K562 (cell line): ENCODE data around the gene SORCS2. TPM values are rescaled to one million over a fixed set of nuclear protein-coding genes. Genes with fewer than 3 reads are reported as not detected.

Source experiments
- ATAC-seq: fragments of 200-7000 bp; cut with Tn5 transposase; 3 replicates; pipeline ENCODE4 v1.9.1; 2020; ENCODE audit warnings: moderate library complexity
- BruUV-seq: library from RNA; stranded (reverse); fragments of 400-500 nt; replicated peaks from 2 replicates; lab custom pipeline; 2021; lab: Mats Ljungman, UMichigan
- CTCF ChIA-PET: fragments of 300-600 bp; formaldehyde crosslinking; extraction: SDS; loops from one replicate; lab custom pipeline; 2021; ENCODE audit warnings: low intra/inter-chr PET ratio; lab: Yijun Ruan, JAX
- POLR2A ChIA-PET: fragments of 300-600, 350-650 bp; sonication (Branson Sonifier 250); formaldehyde crosslinking; extraction: SDS; loops from one replicate; lab custom pipeline; 2021; ENCODE audit warnings: antibody characterized with exemption, inconsistent platforms; lab: Yijun Ruan, JAX
- DNase-seq, 4 experiments: peaks; one replicate each; pipeline versions ENCODE4 v3.0.0 to v3.0.0-alpha.2; 2011 to 2018; ENCODE audit warnings: low spot score in 3 of 4, mixed read lengths in 3 of 4; ENCODE audit errors: extremely low read depth in 1 of 4
- FAIRE-seq: peaks from 2 replicates; lab custom pipeline; 2011; peaks lifted over from hg19 to GRCh38; lab: Jason Lieb, UNC
- H2AFZ ChIP-seq: 2 replicates; pipeline ENCODE4 v1.6.0; 2011; ENCODE audit warnings: low read depth, low read length, control low read depth, inconsistent platforms
- H3K27ac ChIP-seq: fragments of 200-600 bp; 3 replicates; pipeline ENCODE4 v1.8.0; 2011; ENCODE audit warnings: low read depth, mild to moderate bottlenecking, control low read depth, inconsistent platforms, low read length, moderate library complexity, mixed read lengths; ENCODE audit errors: extremely low read depth
- H3K27me3 ChIP-seq, 2 experiments: fragments of 300-600 bp in 1 of 2; 2 replicates in 1 of 2; 3 replicates in 1 of 2; pipeline versions ENCODE4 v1.6.0 to v1.8.0; 2011; ENCODE audit warnings: inconsistent platforms in 2 of 2, low read length in 2 of 2, mild to moderate bottlenecking in 1 of 2, mixed read lengths in 1 of 2, moderate library complexity in 1 of 2; ENCODE audit not compliant: control insufficient read depth in 2 of 2, insufficient read depth in 2 of 2
- H3K36me3 ChIP-seq: fragments of 300-600 bp; 3 replicates; pipeline ENCODE4 v1.8.0; 2011; ENCODE audit warnings: mild to moderate bottlenecking, low read length, inconsistent platforms; ENCODE audit not compliant: control insufficient read depth, insufficient read depth
- H3K4me1 ChIP-seq, 2 experiments: fragments of 200-600 bp in 1 of 2; replicated peaks in 1 of 2; 2 replicates in 1 of 2; 3 replicates in 1 of 2; pipeline versions ENCODE4 v1.5.1 to v1.8.0; 2011; ENCODE audit warnings: inconsistent platforms in 2 of 2, low read length in 2 of 2, mild to moderate bottlenecking in 1 of 2, mixed read lengths in 1 of 2, moderate library complexity in 1 of 2; ENCODE audit not compliant: control insufficient read depth in 2 of 2, insufficient read depth in 2 of 2
- H3K4me2 ChIP-seq: 2 replicates; pipeline ENCODE4 v1.6.1; 2011; ENCODE audit warnings: low read length, control low read depth, inconsistent platforms, mixed read lengths; ENCODE audit not compliant: insufficient read depth
- H3K4me3 ChIP-seq: fragments of 200-600 bp; sonication (generic), shearing (Covaris generic); 2 replicates; pipeline ENCODE4 v1.5.1; 2016; ENCODE audit warnings: control low read depth, inconsistent platforms
- H3K79me2 ChIP-seq: fragments of 200-600 bp; 3 replicates; pipeline ENCODE4 v1.8.0; 2011; ENCODE audit warnings: low read length, inconsistent platforms; ENCODE audit not compliant: control insufficient read depth, insufficient read depth
- H3K9ac ChIP-seq, 2 experiments: 2 replicates each; pipeline versions ENCODE4 v1.6.0 to v1.6.1; 2011; ENCODE audit warnings: low read depth in 2 of 2, low read length in 2 of 2, control low read depth in 1 of 2, inconsistent platforms in 1 of 2, mild to moderate bottlenecking in 1 of 2, mixed read lengths in 1 of 2; ENCODE audit not compliant: insufficient read depth in 1 of 2
- H3K9me1 ChIP-seq: one replicate; pipeline ENCODE4 v1.6.0; 2011; ENCODE audit warnings: inconsistent platforms, mild to moderate bottlenecking, low read length, moderate library complexity; ENCODE audit not compliant: control insufficient read depth, insufficient read depth
- H3K9me3 ChIP-seq: replicated peaks from 2 replicates; pipeline ENCODE4 v1.5.1; 2011; ENCODE audit warnings: low read depth, low read length, inconsistent platforms; ENCODE audit not compliant: control insufficient read depth, insufficient read depth
- H4K20me1 ChIP-seq: replicated peaks from 2 replicates; pipeline ENCODE4 v1.6.1; 2011; ENCODE audit warnings: low read length, inconsistent platforms, mixed read lengths; ENCODE audit not compliant: control insufficient read depth, insufficient read depth
- HIVEP1 ChIP-seq: fragments of 250-450 bp; sonication (Bioruptor Pico); IDR thresholded peaks from 2 replicates; pipeline ENCODE4 v1.4.0; 2020; ENCODE audit warnings: mild to moderate bottlenecking
- KLF1 ChIP-seq: fragments of 450-650 bp; IDR thresholded peaks from 2 replicates; pipeline ENCODE4 v1.6.1; 2016; ENCODE audit warnings: missing genetic modification characterization, missing compliant biosample characterization
- POLR2AphosphoS5 ChIP-seq: IDR thresholded peaks from 2 replicates; pipeline ENCODE4 v1.6.1; 2011; ENCODE audit warnings: mild to moderate bottlenecking, low read depth, low read length, moderate library complexity; ENCODE audit not compliant: control insufficient read depth, insufficient read depth
- TBP ChIP-seq: optimal IDR thresholded peaks from 2 replicates; pipeline ENCODE3; 2011; ENCODE audit warnings: low read depth, low read length, improper control_type of control experiment
- WGBS: fragments of 100-300 bp; shearing (Covaris generic); methylation state at CpG from one replicate; pipeline ENCODE4 v1.1.6; 2016; ENCODE audit warnings: low coverage, mixed read lengths; ENCODE audit not compliant: insufficient coverage; ENCODE audit errors: missing lambda C conversion rate; 5-methylcytosine and 5-hydroxymethylcytosine counted together
- in situ Hi-C: fragments of 300-500 bp; cut with MboI; formaldehyde crosslinking; loops from 4 replicates; pipeline ENCODE4 v1.15.0; 2018; ENCODE audit warnings: inconsistent platforms, mixed read lengths
- intact Hi-C: fragments of 100-400 bp; cut with micrococcal nuclease; formaldehyde crosslinking; loops from 2 replicates; pipeline ENCODE4 v1.14.2; 2022
- polyA plus RNA-seq, 8 experiments: library from polyadenylated mRNA; depleted of rRNA in 4 of 8; stranded (reverse) in 5 of 8; unstranded in 3 of 8; fragments of >200 nt; fragmentation: Nextera tagmentation in 2 of 8; fragmentation: Illumina TruSeq in 1 of 8; extraction: Ambion mirVana in 2 of 8; extraction: Trizol in 1 of 8; gene quantifications; 2 replicates each; pipeline versions ENCODE4 v1.2.1 to v1.2.3, GENCODE V29; 2011 to 2014; ENCODE audit warnings: inconsistent platforms in 1 of 8, missing spikeins in 1 of 8
- total RNA-seq, 7 experiments: library from RNA; depleted of rRNA in 6 of 7; stranded (reverse); fragments of >200 nt in 6 of 7; fragmentation: Illumina TruSeq in 2 of 7; extraction: Trizol in 2 of 7; gene quantifications; 2 replicates each; pipeline versions ENCODE4 v1.2.1 to v1.2.3, GENCODE V29; 2011 to 2021; ENCODE audit warnings: low replicate concordance in 1 of 7
- TF ChIP-seq, protein P1 (sequence below): fragments of 250-450 bp; sonication (Bioruptor Pico); IDR thresholded peaks from 2 replicates; pipeline ENCODE4 v1.5.0; 2021; ENCODE audit warnings: mild to moderate bottlenecking, borderline replicate concordance
- TF ChIP-seq, protein P2 (sequence below), 2 experiments: IDR thresholded peaks; 2 replicates each; pipeline ENCODE4 v1.6.1; 2012; ENCODE audit warnings: improper control_type of control experiment in 2 of 2, low read depth in 2 of 2, low read length in 2 of 2, borderline replicate concordance in 1 of 2
- TF ChIP-seq, protein P3 (sequence below), 2 experiments: IDR thresholded peaks in 1 of 2; conservative IDR thresholded peaks in 1 of 2; 2 replicates each; pipeline ENCODE4 v1.6.1; 2016; ENCODE audit warnings: low read depth in 2 of 2, mild to moderate bottlenecking in 1 of 2, missing compliant biosample characterization in 1 of 2, missing genetic modification characterization in 1 of 2, moderate library complexity in 1 of 2
- TF ChIP-seq, protein P4 (sequence below): fragments of 250-450 bp; sonication (Bioruptor Pico); IDR thresholded peaks from 2 replicates; pipeline ENCODE4 v1.8.0; 2022; ENCODE audit warnings: inconsistent platforms

SORCS2 gene
- total and polyA plus RNA-seq, 9 of the 15 experiments (the other 6 are each of a cell fraction or from before 2014, with no cell fraction given) = not detected

DNA sequence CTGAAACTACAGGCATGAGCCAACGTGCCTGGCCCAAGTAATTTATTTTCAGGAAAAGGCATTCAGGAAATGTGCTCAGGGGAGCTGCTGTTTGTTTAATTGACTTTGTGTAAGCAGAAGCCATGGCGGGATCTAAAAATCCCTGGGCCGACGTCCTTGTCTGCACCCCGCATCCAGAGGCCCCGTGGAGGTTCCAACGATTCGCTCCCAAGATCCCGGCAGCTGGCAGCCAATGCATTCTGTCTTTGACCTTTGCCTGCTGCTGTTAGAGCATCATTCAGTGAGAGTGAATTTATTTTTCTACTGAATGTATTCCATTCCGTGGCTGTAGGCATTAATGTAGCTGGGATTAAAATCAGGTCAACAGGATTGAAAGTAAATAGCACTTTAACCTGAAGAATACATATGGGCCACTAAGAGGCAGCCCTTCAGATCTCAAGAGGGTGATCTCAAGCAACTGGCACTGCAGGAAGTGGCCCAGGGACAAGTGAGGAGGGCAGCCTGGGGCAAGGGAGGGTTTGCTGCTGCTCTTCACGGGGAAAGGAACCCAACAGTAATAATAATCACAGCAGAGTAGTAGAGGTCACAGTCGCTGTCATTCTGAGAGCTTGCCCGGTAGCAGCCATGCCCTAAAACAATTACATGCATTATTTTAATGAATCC is 167.2 kb downstream of the SORCS2 start:
- ChIA-PET CTCF (no interaction called here), POLR2A (interaction anchor here (1.0 to 1.1 kb wide), 2 partner anchors 14 to 21 kb away, joined by 3 to 4 read pairs; no protein-coding TSS in a partner anchor)
- no peaks in the 10 kb centered on the region for H3K4me1 ChIP-seq
- H2AFZ ChIP-seq = no peak overlapping the region
- H3K4me2 ChIP-seq = no peak overlapping the region
- H3K36me3 ChIP-seq = no peaks in the 10 kb centered on the region
- ATAC-seq (no peak), DNase-seq (no peak), FAIRE-seq (no peak)
- peaks cover 4% of the 10 kb centered on the region for H3K9me1 ChIP-seq
- in situ Hi-C loops = no loop called here
- peaks cover 0 to 6% of the 10 kb centered on the region in 2 experiments; a peak in 1 of 5 replicates for H3K27me3 ChIP-seq
- no peak overlapping the region for H3K4me3 ChIP-seq
- intact Hi-C loops = no loop called here
- no TSS peak for BruUV-seq
- no peak overlapping the region for H3K27ac ChIP-seq
- H3K9ac ChIP-seq = no peak overlapping the region
- no peaks in the 10 kb centered on the region; the same call in 1 of the 2 replicates for H4K20me1 ChIP-seq
- no peaks in the 10 kb centered on the region for H3K79me2 ChIP-seq
- WGBS = under 1% methylated on average over 13 of the region's 13 CpGs
- no peaks in the 10 kb centered on the region; the same call in 1 of the 2 replicates for H3K9me3 ChIP-seq
- TF ChIP-seq, protein P1, sequence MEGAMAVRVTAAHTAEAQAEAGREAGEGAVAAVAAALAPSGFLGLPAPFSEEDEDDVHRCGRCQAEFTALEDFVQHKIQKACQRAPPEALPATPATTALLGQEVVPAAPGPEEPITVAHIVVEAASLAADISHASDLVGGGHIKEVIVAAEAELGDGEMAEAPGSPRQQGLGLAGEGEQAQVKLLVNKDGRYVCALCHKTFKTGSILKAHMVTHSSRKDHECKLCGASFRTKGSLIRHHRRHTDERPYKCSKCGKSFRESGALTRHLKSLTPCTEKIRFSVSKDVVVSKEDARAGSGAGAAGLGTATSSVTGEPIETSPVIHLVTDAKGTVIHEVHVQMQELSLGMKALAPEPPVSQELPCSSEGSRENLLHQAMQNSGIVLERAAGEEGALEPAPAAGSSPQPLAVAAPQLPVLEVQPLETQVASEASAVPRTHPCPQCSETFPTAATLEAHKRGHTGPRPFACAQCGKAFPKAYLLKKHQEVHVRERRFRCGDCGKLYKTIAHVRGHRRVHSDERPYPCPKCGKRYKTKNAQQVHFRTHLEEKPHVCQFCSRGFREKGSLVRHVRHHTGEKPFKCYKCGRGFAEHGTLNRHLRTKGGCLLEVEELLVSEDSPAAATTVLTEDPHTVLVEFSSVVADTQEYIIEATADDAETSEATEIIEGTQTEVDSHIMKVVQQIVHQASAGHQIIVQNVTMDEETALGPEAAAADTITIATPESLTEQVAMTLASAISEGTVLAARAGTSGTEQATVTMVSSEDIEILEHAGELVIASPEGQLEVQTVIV (CRISPR knock-in tag) = no peak
- TF ChIP-seq POLR2AphosphoS5 (no peak), HIVEP1 (CRISPR knock-in tag) (no peak), TBP (no peak), KLF1 (tag) (no peak)
- TF ChIP-seq, protein P2, sequence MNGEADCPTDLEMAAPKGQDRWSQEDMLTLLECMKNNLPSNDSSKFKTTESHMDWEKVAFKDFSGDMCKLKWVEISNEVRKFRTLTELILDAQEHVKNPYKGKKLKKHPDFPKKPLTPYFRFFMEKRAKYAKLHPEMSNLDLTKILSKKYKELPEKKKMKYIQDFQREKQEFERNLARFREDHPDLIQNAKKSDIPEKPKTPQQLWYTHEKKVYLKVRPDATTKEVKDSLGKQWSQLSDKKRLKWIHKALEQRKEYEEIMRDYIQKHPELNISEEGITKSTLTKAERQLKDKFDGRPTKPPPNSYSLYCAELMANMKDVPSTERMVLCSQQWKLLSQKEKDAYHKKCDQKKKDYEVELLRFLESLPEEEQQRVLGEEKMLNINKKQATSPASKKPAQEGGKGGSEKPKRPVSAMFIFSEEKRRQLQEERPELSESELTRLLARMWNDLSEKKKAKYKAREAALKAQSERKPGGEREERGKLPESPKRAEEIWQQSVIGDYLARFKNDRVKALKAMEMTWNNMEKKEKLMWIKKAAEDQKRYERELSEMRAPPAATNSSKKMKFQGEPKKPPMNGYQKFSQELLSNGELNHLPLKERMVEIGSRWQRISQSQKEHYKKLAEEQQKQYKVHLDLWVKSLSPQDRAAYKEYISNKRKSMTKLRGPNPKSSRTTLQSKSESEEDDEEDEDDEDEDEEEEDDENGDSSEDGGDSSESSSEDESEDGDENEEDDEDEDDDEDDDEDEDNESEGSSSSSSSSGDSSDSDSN (IDR thresholded peaks at IDR 0.05; ENCODE audit: borderline replicate concordance in 1 of 2, low read depth in 2 of 2, low read length in 2 of 2) = no peak
- TF ChIP-seq, protein P3, sequence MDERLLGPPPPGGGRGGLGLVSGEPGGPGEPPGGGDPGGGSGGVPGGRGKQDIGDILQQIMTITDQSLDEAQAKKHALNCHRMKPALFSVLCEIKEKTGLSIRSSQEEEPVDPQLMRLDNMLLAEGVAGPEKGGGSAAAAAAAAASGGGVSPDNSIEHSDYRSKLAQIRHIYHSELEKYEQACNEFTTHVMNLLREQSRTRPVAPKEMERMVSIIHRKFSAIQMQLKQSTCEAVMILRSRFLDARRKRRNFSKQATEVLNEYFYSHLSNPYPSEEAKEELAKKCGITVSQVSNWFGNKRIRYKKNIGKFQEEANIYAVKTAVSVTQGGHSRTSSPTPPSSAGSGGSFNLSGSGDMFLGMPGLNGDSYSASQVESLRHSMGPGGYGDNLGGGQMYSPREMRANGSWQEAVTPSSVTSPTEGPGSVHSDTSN (CRISPR knock-in tag; IDR thresholded peaks at IDR 0.05; ENCODE audit: low read depth) = no peak
- TF ChIP-seq, protein P3 (tag; conservative IDR thresholded peaks at IDR 0.05; ENCODE audit: low read depth) = no peak
- TF ChIP-seq, protein P4, sequence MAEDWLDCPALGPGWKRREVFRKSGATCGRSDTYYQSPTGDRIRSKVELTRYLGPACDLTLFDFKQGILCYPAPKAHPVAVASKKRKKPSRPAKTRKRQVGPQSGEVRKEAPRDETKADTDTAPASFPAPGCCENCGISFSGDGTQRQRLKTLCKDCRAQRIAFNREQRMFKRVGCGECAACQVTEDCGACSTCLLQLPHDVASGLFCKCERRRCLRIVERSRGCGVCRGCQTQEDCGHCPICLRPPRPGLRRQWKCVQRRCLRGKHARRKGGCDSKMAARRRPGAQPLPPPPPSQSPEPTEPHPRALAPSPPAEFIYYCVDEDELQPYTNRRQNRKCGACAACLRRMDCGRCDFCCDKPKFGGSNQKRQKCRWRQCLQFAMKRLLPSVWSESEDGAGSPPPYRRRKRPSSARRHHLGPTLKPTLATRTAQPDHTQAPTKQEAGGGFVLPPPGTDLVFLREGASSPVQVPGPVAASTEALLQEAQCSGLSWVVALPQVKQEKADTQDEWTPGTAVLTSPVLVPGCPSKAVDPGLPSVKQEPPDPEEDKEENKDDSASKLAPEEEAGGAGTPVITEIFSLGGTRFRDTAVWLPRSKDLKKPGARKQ (CRISPR knock-in tag) = no peak
